Thymus (tissue), 11 donors: ENCODE results near the gene SEC23B. TPM values are rescaled to one million over a fixed set of nuclear protein-coding genes. Genes with fewer than 3 reads are reported as not detected.

Experiments
- DNase-seq, 9 donors: peaks; one replicate each; pipeline ENCODE4 v3.0.0-alpha.2; 2013; ENCODE audit warnings: low spot score in 9 of 9, low read depth in 6 of 9, missing footprints in 1 of 9
- H3K27ac ChIP-seq, 2 donors: one replicate each; pipeline ENCODE4 v1.5.1; 2013; ENCODE audit warnings: control low read depth in 1 of 2, low read depth in 1 of 2, low read length in 1 of 2, mild to moderate bottlenecking in 1 of 2, moderate library complexity in 1 of 2
- H3K27me3 ChIP-seq, 2 donors: one replicate each; pipeline ENCODE4 v1.5.1; 2013; ENCODE audit warnings: low read length in 1 of 2; ENCODE audit not compliant: control insufficient read depth in 2 of 2, insufficient read depth in 1 of 2
- H3K36me3 ChIP-seq, 2 donors: one replicate each; pipeline ENCODE4 v1.5.1; 2013; ENCODE audit warnings: low read length in 1 of 2, mild to moderate bottlenecking in 1 of 2, moderate library complexity in 1 of 2; ENCODE audit not compliant: control insufficient read depth in 2 of 2, insufficient read depth in 2 of 2
- H3K4me1 ChIP-seq, 2 donors: one replicate each; pipeline ENCODE4 v1.5.1; 2013; ENCODE audit warnings: low read length in 2 of 2; ENCODE audit not compliant: control insufficient read depth in 2 of 2, insufficient read depth in 2 of 2
- H3K4me3 ChIP-seq, 2 donors: one replicate each; pipeline ENCODE4 v1.5.1; 2013; ENCODE audit warnings: low read length in 2 of 2, control low read depth in 1 of 2, mild to moderate bottlenecking in 1 of 2
- H3K9me3 ChIP-seq, 2 donors: one replicate each; pipeline ENCODE4 v1.5.1; 2013; ENCODE audit warnings: low read length in 1 of 2, mild to moderate bottlenecking in 1 of 2; ENCODE audit not compliant: control insufficient read depth in 2 of 2, insufficient read depth in 1 of 2
- WGBS: extraction: QIAGEN DNeasy Blood & Tissue Kit; methylation state at CpG from one replicate; pipeline ENCODE4 v1.1.7; 2013; 5-methylcytosine and 5-hydroxymethylcytosine counted together
- polyA plus RNA-seq: library from polyadenylated mRNA; stranded (reverse); fragments of 200-250 nt; gene quantifications from one replicate; pipeline ENCODE4 v1.2.3, GENCODE V29; 2013
- total RNA-seq: library from RNA; stranded (reverse); fragments of 120-200 nt; gene quantifications from one replicate; pipeline ENCODE4 v1.2.4, GENCODE V29; 2013
- donor health status: healthy.

Gene SEC23B
- total and polyA plus RNA-seq, 2 donors, result 16.4 to 47.7 TPM

- under 1% methylated on average over 88 of the region's 88 CpGs for WGBS
- DNase-seq, result peak in 5 of 9 donors; percentile 11 to 47 (median 29)
These were observed 80.2 kb downstream of the SEC23B start, which contains the start of gene DTD1 for GRCh38 chr20:18587665-18588573. Gene DTD1 (plus strand): TSS chr20:18588054. CDS start chr20:18588073, 19 bp downstream.

GRCh38 chr20:18588574-18588933, 80.8 kb downstream of the SEC23B start:
- no peak for DNase-seq
- H3K27ac ChIP-seq, result no peak overlapping the region
- WGBS, result 14% methylated on average over 18 of the region's 18 CpGs

More at GRCh38 chr20:18587665-18588573, 80.2 kb downstream of the SEC23B start, which contains the start of gene DTD1:
- peaks cover 7 to 9% of the 10 kb centered on the region in 2 donors for H3K4me1 ChIP-seq
- H3K27me3 ChIP-seq, result peaks cover 0 to 17% of the 10 kb centered on the region in 2 donors
- no peaks in the 10 kb centered on the region for H3K9me3 ChIP-seq
- H3K36me3 ChIP-seq, result no peaks in the 10 kb centered on the region
- peak within 1 kb of the TSS in 1 of 2 donors; percentile 60 for H3K27ac ChIP-seq
- H3K4me3 ChIP-seq, result peak within 1 kb of the TSS; percentile 31 to 83

GRCh38 chr20:18589941-18590674, 82.4 kb downstream of the SEC23B start:
- Histone ChIP-seq H3K4me1 (peaks cover 7 to 9% of the 10 kb centered on the region in 2 donors), H3K27me3 (peaks cover 0 to 17% of the 10 kb centered on the region in 2 donors), H3K27ac (no peak overlapping the region), H3K36me3 (no peaks in the 10 kb centered on the region), H3K9me3 (no peaks in the 10 kb centered on the region), H3K4me3 (no peak overlapping the region)
- no peak for DNase-seq
- WGBS, result 93% methylated on average over 8 of the region's 8 CpGs

More at GRCh38 chr20:18588574-18588933, 80.8 kb downstream of the SEC23B start:
- no peaks in the 10 kb centered on the region for H3K9me3 ChIP-seq
- peaks cover 0 to 17% of the 10 kb centered on the region in 2 donors for H3K27me3 ChIP-seq
- H3K4me3 ChIP-seq, result peak overlapping the region; percentile 31 to 83
- H3K36me3 ChIP-seq, result no peaks in the 10 kb centered on the region
- H3K4me1 ChIP-seq, result peaks cover 7 to 9% of the 10 kb centered on the region in 2 donors

GRCh38 chr20:18596270-18596669, 88.5 kb downstream of the SEC23B start:
- H3K4me3 ChIP-seq, result no peak overlapping the region
- no peaks in the 10 kb centered on the region for H3K36me3 ChIP-seq
- no peaks in the 10 kb centered on the region for H3K27me3 ChIP-seq
- no peak for DNase-seq
- H3K9me3 ChIP-seq, result no peaks in the 10 kb centered on the region
- H3K27ac ChIP-seq, result no peak overlapping the region
- no peaks in the 10 kb centered on the region for H3K4me1 ChIP-seq

- Histone ChIP-seq H3K36me3 (no peaks in the 10 kb centered on the region), H3K4me3 (no peak overlapping the region), H3K4me1 (no peaks in the 10 kb centered on the region), H3K9me3 (no peaks in the 10 kb centered on the region), H3K27ac (no peak overlapping the region), H3K27me3 (no peaks in the 10 kb centered on the region)
- no peak for DNase-seq
These were observed 102.0 kb downstream of the SEC23B start for GRCh38 chr20:18609741-18610140.

Other genes with a start within 250 kb of the SEC23B start
- 10.9 TPM for gene ZNF133, start 219.4 kb upstream of the SEC23B start, total RNA-seq
- gene ZNF133, start 219.4 kb upstream of the SEC23B start, polyA plus RNA-seq, result 15.9 TPM
- gene DZANK1, start 40.9 kb upstream of the SEC23B start, total RNA-seq, result 1.0 TPM
- 3.3 TPM for gene DZANK1, start 40.9 kb upstream of the SEC23B start, polyA plus RNA-seq
- gene POLR3F, start 40.5 kb upstream of the SEC23B start, total RNA-seq, result 9.6 TPM
- 12.9 TPM for gene POLR3F, start 40.5 kb upstream of the SEC23B start, polyA plus RNA-seq
- 12.7 TPM for gene RBBP9, start 10.7 kb upstream of the SEC23B start, total RNA-seq
- gene RBBP9, start 10.7 kb upstream of the SEC23B start, polyA plus RNA-seq, result 8.9 TPM
- gene SMIM26, start 59.5 kb downstream of the SEC23B start, total RNA-seq, result 99.3 TPM
- gene SMIM26, start 59.5 kb downstream of the SEC23B start, polyA plus RNA-seq, result 188 TPM
- gene DTD1, start 80.1 kb downstream of the SEC23B start, total RNA-seq, result 13.2 TPM
- 16.9 TPM for gene DTD1, start 80.1 kb downstream of the SEC23B start, polyA plus RNA-seq